ENCODE data around the gene LRFN4.
A peak's percentile ranks its signal among the peaks of the same experiment; 100 is the strongest.

Gene LRFN4

DNA sequence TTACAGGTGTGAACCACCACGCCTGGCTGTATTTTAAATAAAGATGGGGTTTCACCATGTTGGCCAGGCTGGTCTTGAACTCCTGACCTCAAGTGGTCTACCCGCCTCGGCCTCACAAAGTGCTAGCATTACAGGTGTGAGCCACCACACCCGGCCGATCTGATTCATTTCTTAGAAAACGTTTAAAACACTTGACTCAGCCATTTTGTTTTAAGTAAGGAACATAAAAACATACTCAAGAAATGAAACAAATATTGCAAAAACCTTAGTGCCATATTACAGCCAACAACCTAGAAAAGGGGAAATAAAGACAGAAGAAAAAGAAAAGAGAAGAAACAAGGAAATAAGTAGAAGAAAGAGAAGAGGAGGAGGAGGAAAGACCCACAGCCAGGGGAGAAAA is 17.4 kb downstream of the LRFN4 start:
- DNase-seq: no peak

DNA sequence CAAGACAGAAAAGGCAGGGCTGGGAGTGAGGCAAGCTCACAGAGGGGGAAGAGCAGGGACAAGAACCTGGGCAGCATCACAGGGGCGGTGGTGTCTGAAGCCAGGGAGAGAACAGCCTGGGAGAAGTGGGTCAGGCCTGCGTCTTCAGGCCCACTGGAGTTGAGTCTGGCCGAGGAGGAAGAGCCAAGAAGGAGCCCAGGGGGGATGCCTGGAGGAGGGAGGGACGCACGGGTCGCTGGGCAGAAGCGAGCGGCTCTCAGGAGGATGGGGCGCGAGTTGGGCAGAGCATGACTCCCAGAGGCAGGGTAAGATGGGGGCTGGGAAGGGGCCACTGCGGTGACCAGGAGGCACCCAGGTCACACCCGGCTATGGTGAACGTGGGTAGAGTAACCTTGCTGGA is 18.5 kb downstream of the LRFN4 start:
- DNase-seq: no peak

- DNase-seq: no peak
Measured at GRCh38 chr11:66877588-66878385, 20.9 kb downstream of the LRFN4 start.

DNA sequence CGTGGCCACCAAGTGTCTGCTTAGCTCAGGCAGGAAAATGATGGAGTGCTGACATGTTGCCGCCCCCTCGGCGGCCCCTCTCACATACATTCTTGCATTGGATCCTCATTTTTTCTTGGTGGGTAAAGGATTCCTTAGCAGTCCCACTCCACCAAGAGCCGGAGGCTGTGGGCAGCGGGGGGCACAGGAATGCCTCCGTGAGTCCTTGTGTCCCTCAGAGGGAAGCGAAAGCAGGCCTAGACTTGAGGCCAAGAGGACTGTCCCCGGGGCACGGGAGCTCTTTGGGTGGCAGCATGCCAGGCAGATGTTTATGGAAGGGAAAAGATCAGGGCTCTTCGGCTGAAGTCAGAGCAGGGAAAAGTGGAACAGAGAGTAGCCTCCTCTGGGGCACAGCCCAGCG is 21.6 kb downstream of the LRFN4 start:
- no peak for DNase-seq

DNA sequence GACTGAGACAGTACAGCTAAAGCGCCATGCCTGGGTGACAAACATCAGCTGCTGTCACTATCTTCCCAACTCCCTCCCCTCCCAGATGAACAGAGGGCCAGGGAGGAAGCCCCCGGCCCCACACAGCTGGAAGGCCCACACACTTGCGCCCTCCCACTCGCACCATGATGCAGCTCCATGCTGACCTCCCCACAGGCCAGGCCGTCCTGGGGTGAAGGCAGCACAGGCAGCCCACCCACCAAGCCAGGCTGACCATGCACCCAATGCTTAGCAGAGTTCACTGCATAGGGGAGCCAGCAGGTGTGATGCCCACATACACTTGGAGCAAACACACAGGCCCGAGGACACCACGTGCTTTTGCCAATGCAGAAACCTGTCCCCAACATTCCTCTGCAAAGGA is 22.1 kb downstream of the LRFN4 start:
- no peak for DNase-seq

DNA sequence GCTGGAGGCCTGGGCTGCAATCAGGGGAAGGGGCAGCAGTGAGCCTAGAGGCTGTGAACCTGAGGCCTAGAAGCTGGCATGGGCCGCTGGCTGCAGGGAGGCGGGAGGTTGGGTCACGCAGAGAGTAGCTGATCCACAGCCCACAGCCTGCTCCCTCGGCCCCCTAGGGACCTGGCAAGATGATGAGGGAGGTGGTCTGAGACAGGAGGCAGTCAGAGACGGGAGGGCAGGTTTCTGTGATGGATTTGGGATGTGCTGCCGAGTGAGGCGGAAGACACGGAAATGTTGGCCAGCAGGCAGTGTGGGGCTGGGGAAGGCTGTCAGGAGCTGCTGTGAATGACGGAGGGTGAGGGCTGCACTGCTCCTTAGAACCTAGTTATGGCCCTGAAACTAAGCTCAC is 22.7 kb downstream of the LRFN4 start:
- DNase-seq: no peak

DNA sequence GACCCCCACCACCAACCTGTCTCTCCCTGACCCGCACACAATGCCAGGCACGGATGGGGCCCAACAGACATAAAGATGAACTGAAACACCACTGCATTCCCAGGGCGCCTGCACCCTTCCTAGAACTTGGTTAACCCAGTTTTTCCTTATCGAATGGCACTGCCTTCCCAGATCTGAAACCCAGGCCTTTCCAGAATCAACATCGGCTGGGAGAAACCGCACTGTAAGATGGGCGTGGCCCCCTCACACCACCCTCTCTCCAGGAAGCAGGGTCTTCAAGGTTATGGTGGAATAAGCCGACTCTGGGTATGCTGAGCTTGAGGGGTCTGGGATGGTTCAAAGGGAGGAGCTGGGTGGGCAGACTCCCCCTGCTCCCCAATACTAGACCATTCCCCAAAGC is 23.1 kb downstream of the LRFN4 start:
- no peak for DNase-seq

DNA sequence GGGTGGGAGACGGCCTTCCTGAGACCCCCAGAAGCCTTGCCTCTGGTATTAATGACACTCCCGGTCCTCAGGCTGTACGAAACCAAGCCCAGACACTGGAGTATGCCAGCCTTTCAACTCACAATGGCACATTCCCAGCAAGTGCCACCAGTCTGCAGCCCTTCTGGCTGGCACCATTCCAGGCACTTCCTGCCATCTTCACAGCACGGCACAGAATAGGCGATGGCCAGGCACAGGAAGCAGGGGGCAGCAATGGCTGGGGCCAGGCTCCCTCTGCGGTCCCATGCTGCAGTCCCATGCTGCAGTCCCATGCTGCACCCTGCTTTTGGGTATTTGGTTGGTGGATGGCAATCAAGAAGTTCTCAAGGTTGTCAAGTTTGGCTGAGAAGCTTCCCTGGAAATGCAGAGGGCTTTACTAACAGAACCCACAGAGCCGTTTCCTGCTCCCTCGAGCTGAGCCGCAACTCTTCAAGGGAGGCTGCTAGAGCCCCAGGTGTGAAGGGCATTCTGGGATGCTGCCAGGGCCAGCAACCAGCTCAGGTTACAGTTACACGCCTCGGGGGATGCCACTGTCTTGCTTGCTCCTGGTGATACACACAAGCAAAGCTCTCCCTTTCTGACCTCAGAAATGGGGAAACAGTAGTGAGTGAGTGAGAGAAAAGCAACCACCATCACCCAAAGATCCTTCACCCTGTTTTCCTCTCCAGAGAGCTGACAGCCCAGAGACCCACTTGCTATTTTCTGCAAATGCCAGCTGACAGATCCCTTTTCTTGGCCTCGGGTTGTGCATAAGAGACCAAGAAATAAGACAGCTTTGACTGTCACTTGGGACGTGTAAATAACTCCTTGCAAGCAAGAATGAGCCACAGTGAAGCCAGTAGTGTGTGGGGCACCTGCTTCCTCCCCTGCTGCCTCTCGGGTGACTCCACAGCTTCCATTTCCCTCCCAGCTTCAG is 23.9 kb downstream of the LRFN4 start:
- DNase-seq: no peak

GRCh38 chr11:66881451-66881835 is 24.6 kb downstream of the LRFN4 start:
- DNase-seq: no peak

DNA sequence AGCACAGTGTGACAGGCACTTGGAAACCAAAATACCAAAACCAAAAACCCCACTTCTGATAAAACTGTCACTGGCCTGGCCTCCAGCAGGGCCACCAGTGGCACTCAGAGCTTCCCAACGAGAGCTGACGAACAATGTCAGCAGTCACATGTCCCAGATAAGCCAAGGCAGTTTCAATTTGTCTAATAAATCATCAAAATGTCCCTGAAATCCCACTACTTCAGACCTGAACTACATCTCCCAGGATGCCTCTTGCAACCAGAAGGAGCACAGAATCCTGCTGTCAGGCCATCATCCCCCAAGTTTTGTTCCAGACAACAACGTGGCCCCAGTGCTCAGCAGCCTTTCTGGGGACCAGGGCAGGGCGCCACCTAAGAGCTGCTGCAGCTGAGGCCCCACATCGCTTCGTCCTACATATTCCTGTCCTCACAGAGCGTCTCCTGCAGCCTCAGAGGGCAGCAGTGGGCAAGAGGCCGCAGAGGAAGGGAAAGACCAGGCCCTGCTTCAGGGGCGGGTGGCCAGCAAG is 25.1 kb downstream of the LRFN4 start:
- DNase-seq: no peak

- no peak for DNase-seq
Measured at GRCh38 chr11:66882561-66883015, 25.7 kb downstream of the LRFN4 start.

- DNase-seq: peak; percentile 75 to 80
Measured at GRCh38 chr11:66883016-66883965, 26.4 kb downstream of the LRFN4 start.

- DNase-seq: no peak
Measured at GRCh38 chr11:66884443-66884842, 27.6 kb downstream of the LRFN4 start.

- DNase-seq: no peak
Measured at GRCh38 chr11:66885469-66885868, 28.6 kb downstream of the LRFN4 start.

- no peak for DNase-seq
Measured at GRCh38 chr11:66885950-66886440, 29.1 kb downstream of the LRFN4 start.

DNA sequence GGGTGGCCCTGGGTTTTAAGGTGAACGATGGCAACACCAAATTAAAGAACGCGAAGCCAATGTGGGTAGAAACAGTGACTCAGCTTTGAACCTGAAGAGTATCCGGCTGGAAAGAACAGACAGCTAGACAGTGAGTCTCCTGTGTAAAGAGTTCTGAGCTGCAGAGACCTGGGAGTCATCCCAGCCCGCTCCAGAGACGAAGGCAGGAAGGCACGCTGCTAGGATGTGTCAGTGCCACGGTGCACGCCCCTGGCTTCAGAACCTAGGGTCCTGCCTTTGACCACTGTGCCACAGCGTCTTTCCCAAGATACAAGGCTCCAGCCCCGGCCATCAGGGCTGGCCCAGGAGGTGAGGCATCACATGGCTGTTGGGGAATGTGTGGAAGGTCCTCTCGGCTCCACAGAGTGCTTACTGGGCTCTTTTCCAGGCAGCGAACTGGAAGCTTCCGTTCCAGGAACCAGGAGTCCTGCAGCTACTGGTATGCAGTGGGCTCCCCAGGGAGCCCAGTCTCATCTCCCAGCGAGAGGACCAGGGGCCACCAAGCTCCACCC is 29.9 kb downstream of the LRFN4 start:
- DNase-seq: no peak

DNA sequence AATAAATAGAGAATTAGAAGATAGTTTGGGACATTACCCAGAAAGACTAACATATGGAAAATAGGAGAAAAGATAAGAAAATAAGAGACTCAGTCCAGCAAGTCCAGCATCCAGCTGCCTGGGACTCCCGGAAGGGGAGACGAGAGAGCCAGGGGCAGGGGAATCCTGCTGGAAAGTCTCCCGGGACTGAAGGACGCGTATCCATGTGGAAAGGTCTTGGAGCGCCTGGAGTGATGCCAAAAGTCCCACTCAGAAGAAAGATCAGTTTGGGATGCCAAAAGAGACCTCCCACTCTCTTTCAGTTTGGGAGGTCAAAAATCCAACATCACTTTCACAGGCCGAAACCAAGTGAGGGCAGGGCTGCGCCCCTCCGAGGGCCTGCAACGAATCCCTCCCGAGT is 30.7 kb downstream of the LRFN4 start:
- no peak for DNase-seq

GRCh38 chr11:66888282-66888681 is 31.4 kb downstream of the LRFN4 start:
- DNase-seq: no peak

DNA sequence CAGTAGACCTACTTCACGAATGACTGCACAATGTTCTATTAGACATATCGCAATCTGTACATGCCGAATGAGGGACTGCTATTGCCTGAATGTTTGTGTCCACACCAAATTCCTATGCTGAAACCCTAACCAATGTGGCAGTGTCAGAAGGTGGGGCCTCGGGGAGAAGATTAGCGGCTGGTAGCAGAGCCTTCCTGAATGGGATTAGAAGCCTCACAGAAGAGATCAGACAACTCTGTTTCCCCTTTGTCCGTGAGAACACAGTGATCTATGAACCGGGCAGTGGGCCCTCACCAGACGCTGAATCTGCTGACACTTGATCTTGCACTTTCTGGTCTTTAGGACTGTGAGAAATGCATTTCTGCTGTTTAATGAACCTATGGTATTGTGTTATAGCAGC is 33.1 kb downstream of the LRFN4 start:
- no peak for DNase-seq

- peak; percentile 64 for DNase-seq
Measured at GRCh38 chr11:66891851-66892660, 35.2 kb downstream of the LRFN4 start.

DNA sequence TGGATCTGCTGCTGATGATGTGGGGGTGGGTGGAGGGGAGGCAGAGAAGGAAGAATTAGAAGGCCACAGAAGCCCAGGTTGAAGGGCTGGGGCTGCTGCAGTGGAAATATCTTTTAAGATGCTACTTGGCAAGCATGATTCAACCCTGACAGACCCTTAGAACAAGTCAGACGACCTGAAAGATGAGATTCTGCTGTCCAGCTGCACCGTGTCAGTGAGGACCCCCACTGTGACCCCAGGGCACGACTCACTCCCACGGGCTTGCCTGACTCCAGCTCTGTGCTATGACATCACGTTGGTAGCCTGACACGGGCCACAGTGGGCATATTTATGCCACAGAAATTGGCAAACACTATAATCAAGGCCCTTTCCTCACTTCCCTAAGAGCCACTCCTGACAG is 36.0 kb downstream of the LRFN4 start:
- no peak for DNase-seq

Measured in stimulated activated CD4-positive, alpha-beta T cell treated with anti-CD3 and anti-CD28 coated beads, Interleukin-2, amount 100 ng/mL, for 24 hours (primary cell).